ENCODE measurements around the gene FOXC2. TPM values are rescaled to one million over a fixed set of nuclear protein-coding genes. Genes with fewer than 3 reads are reported as not detected.
"Not testable (repeated sequence)": the region's sequence is repeated elsewhere in the genome, so short reads cannot be mapped to it uniquely, and the experiment has no call there.

Gene FOXC2
- total and polyA plus RNA-seq, 2 donors = 0.09 to 1.2 TPM

DNA sequence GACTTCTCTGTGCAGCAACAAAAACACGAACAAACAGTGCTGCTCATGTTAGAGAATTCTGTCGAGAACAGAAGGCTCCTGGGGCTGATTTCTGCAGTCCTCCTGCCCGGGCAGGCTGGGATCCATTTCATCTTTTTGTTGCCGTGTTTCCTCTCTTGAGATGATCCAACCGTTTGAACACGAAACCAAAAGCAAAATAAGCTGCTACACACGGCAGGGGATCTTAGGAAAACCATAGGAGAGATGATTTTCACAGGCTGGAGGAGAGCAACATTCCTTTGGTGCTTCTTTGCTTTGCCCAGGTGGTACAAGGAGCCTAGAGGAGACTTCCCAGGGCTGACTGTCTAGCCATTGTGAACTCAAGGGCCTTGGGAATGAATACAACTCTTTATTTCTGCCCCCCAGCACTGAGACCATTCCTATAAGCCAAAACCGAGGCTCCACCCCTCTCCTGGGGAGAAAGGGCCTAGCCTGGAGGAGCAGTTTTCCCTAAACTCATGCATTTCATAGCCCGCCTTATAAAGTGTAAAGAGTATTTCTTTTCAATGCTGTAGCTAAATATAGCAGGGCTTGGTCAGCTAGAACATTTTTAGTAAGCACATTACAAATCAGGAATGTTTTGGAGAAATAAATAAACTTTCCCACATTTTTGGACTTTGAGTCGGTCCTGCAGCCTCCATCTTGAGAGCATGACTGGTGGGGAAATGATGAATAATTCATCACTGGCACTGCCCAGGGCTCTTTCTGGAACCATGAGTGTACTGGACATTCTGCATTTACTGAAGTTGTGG, 19.4 kb downstream of the FOXC2 start:
- DNase-seq (ENCODE audit: low read depth in 6 of 9, low spot score in 9 of 9) = no peak
- WGBS = 89% methylated on average over 10 of the region's 10 CpGs
- Histone ChIP-seq H3K27ac (ENCODE audit: low read depth in 1 of 2, low read length in 1 of 2) (no peak overlapping the region), H3K9me3 (ENCODE audit: control insufficient read depth in 2 of 2, insufficient read depth in 1 of 2, low read length in 1 of 2) (no peaks in the 10 kb centered on the region), H3K36me3 (ENCODE audit: control insufficient read depth in 2 of 2, insufficient read depth in 2 of 2, low read length in 1 of 2) (no peaks in the 10 kb centered on the region), H3K27me3 (ENCODE audit: control insufficient read depth in 2 of 2, insufficient read depth in 1 of 2, low read length in 1 of 2) (peaks cover 9 to 11% of the 10 kb centered on the region in 2 donors), H3K4me1 (ENCODE audit: control insufficient read depth in 2 of 2, insufficient read depth in 2 of 2, low read length in 2 of 2) (no peaks in the 10 kb centered on the region), H3K4me3 (ENCODE audit: low read length in 2 of 2) (no peak overlapping the region)

DNA sequence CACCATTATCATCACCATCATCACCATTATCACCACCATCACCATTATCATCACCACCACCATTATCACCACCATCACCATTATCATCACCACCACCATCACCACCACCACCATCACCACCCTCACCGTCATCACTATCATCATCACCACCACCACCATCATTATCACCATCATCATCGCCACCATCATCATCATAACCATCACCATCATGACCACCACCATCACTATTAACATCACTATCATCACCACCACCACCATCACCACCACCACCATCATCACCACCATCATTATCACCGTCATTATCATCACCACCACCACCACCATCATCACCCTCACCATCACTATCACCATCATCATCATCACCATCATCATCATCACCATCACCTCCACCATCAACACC, 20.9 kb downstream of the FOXC2 start:
- Histone ChIP-seq H3K4me1 (ENCODE audit: control insufficient read depth in 2 of 2, insufficient read depth in 2 of 2, low read length in 2 of 2) (no peaks in the 10 kb centered on the region), H3K27ac (ENCODE audit: low read depth in 1 of 2, low read length in 1 of 2) (no peak overlapping the region), H3K27me3 (ENCODE audit: control insufficient read depth in 2 of 2, insufficient read depth in 1 of 2, low read length in 1 of 2) (peaks cover 0 to 8% of the 10 kb centered on the region in 2 donors), H3K36me3 (ENCODE audit: control insufficient read depth in 2 of 2, insufficient read depth in 2 of 2, low read length in 1 of 2) (no peaks in the 10 kb centered on the region), H3K9me3 (ENCODE audit: control insufficient read depth in 2 of 2, insufficient read depth in 1 of 2, low read length in 1 of 2) (no peaks in the 10 kb centered on the region), H3K4me3 (ENCODE audit: low read length in 2 of 2) (no peak overlapping the region)
- WGBS = 94% methylated on average over 3 of the region's 3 CpGs
- DNase-seq (ENCODE audit: low read depth in 6 of 9, low spot score in 9 of 9) = no peak

DNA sequence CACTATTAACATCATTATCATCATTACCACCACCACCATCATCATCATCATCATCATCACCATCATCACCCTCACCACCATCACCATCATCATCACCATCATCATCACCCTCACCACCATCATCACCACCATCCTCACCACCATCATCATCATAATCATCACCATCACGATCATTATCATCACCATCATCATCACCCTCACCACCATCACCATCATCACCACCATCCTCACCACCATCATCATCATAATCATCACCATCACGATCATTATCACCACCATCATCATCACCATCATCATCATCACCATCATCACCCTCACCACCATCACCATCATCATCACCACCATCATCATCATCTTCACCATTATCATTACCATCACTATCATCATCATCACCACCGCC, 21.3 kb downstream of the FOXC2 start:
- not testable (repeated sequence) for H3K36me3 ChIP-seq (ENCODE audit: control insufficient read depth in 2 of 2, insufficient read depth in 2 of 2, low read length in 1 of 2); DNase-seq (ENCODE audit: low read depth in 6 of 9, low spot score in 9 of 9); H3K4me3 ChIP-seq (ENCODE audit: low read length in 2 of 2); H3K4me1 ChIP-seq (ENCODE audit: control insufficient read depth in 2 of 2, insufficient read depth in 2 of 2, low read length in 2 of 2); H3K27me3 ChIP-seq (ENCODE audit: control insufficient read depth in 2 of 2, insufficient read depth in 1 of 2, low read length in 1 of 2); H3K27ac ChIP-seq (ENCODE audit: low read depth in 1 of 2, low read length in 1 of 2); H3K9me3 ChIP-seq (ENCODE audit: control insufficient read depth in 2 of 2, insufficient read depth in 1 of 2, low read length in 1 of 2)
- 95% methylated on average over 3 of the region's 3 CpGs for WGBS

DNA sequence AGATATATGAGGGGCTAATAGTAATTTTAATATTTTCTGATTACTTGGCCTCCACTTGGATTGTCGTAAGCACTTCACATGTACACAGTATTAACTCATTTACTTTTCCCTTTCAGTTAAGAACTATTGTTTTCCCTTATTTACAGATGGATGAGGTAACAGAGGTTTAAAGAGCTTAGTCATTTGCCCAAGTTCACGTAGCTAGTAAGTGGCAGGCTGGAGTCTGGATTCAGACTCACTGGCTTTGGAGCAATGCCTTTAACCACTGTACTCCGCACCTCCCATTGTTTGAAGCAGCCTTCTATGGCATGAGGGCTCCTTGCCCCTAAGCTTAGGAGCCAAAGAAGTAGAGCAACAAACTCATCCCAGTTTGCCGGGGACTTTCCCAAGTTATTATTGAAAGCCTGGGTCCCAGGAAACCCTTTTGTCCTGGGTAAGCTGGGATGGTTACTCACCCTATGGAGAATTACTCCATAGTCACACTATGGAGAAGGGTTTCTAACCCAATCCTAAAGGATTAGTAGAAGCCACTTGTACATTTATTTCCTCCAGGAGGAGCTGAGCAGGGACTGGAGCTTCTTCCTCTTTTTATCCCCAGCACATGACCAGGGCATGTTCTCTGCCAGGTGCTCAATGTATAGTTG, 24.0 kb downstream of the FOXC2 start:
- Histone ChIP-seq H3K27ac (ENCODE audit: low read depth in 1 of 2, low read length in 1 of 2) (no peak overlapping the region), H3K4me3 (ENCODE audit: low read length in 2 of 2) (no peak overlapping the region), H3K36me3 (ENCODE audit: control insufficient read depth in 2 of 2, insufficient read depth in 2 of 2, low read length in 1 of 2) (no peaks in the 10 kb centered on the region), H3K27me3 (ENCODE audit: control insufficient read depth in 2 of 2, insufficient read depth in 1 of 2, low read length in 1 of 2) (peaks cover 3 to 10% of the 10 kb centered on the region in 2 donors), H3K9me3 (ENCODE audit: control insufficient read depth in 2 of 2, insufficient read depth in 1 of 2, low read length in 1 of 2) (no peaks in the 10 kb centered on the region), H3K4me1 (ENCODE audit: control insufficient read depth in 2 of 2, insufficient read depth in 2 of 2, low read length in 2 of 2) (no peaks in the 10 kb centered on the region)
- no peak for DNase-seq (ENCODE audit: low read depth in 6 of 9, low spot score in 9 of 9)
- 93% methylated on average over 4 of the region's 4 CpGs for WGBS

DNA sequence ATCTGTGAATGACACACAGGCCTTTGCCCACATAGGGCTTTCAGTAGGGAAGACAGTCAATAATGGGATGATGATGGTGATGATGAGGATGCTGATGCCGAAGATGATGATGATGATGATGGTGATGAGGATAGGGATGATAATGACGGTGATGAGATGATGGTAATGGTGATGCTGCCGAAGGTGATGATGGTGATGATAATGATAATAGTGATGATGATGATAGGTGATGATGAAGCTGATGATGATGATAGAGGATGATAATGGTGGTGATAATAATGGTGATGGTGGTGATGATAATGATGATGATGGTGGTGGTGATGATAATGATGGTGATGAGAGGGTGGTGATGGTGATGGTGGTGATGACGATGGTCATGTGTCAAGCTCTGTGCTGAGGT, 24.6 kb downstream of the FOXC2 start:
- peaks cover 3 to 10% of the 10 kb centered on the region in 2 donors for H3K27me3 ChIP-seq (ENCODE audit: control insufficient read depth in 2 of 2, insufficient read depth in 1 of 2, low read length in 1 of 2)
- WGBS = 82% methylated on average over 4 of the region's 4 CpGs
- H3K9me3 ChIP-seq (ENCODE audit: control insufficient read depth in 2 of 2, insufficient read depth in 1 of 2, low read length in 1 of 2) = no peaks in the 10 kb centered on the region
- H3K27ac ChIP-seq (ENCODE audit: low read depth in 1 of 2, low read length in 1 of 2) = no peak overlapping the region
- DNase-seq (ENCODE audit: low read depth in 6 of 9, low spot score in 9 of 9) = no peak
- H3K36me3 ChIP-seq (ENCODE audit: control insufficient read depth in 2 of 2, insufficient read depth in 2 of 2, low read length in 1 of 2) = no peaks in the 10 kb centered on the region
- no peak overlapping the region for H3K4me3 ChIP-seq (ENCODE audit: low read length in 2 of 2)
- H3K4me1 ChIP-seq (ENCODE audit: control insufficient read depth in 2 of 2, insufficient read depth in 2 of 2, low read length in 2 of 2) = no peaks in the 10 kb centered on the region

DNA sequence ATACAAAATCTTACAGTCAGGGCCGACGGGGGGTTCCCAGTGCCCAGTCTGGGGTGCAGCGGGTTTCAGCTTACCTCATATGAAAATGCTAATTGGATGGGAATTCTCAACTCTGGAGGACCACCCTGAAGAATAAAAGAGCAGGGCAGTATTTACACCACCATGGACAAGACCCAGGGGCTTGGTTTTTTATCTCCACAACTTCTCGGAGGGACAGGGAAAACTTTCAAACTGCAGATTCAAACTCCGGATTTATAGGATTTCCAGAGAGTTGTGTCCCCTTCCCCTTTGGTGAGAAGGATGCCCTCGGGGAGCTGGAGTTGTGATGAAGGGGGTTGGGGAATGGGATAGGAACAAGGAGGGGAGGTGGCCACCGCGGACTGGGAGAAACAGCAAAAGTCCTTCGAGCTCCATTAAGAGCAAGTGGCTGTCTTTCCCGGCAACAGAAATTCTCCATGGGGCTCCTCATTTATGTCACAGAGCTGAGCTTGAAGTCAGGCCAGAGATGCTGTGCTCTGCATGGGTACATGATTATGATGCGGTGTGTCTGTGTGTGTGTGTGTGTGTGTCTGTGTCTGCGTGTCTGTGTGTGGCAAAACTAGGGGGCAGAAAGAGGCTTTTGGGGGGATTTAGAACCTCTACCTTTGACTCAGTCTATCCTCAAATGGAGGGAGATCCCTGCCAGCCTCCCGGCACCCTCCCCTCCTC, 27.4 kb downstream of the FOXC2 start:
- 71% methylated on average over 13 of the region's 13 CpGs for WGBS
- no peak overlapping the region for H3K4me3 ChIP-seq (ENCODE audit: low read length in 2 of 2)
- no peak for DNase-seq (ENCODE audit: low read depth in 6 of 9, low spot score in 9 of 9)
- no peaks in the 10 kb centered on the region for H3K9me3 ChIP-seq (ENCODE audit: control insufficient read depth in 2 of 2, insufficient read depth in 1 of 2, low read length in 1 of 2)
- H3K4me1 ChIP-seq (ENCODE audit: control insufficient read depth in 2 of 2, insufficient read depth in 2 of 2, low read length in 2 of 2) = no peaks in the 10 kb centered on the region
- no peaks in the 10 kb centered on the region for H3K36me3 ChIP-seq (ENCODE audit: control insufficient read depth in 2 of 2, insufficient read depth in 2 of 2, low read length in 1 of 2)
- H3K27ac ChIP-seq (ENCODE audit: low read depth in 1 of 2, low read length in 1 of 2) = no peak overlapping the region
- peaks cover 3 to 10% of the 10 kb centered on the region in 2 donors for H3K27me3 ChIP-seq (ENCODE audit: control insufficient read depth in 2 of 2, insufficient read depth in 1 of 2, low read length in 1 of 2)

DNA sequence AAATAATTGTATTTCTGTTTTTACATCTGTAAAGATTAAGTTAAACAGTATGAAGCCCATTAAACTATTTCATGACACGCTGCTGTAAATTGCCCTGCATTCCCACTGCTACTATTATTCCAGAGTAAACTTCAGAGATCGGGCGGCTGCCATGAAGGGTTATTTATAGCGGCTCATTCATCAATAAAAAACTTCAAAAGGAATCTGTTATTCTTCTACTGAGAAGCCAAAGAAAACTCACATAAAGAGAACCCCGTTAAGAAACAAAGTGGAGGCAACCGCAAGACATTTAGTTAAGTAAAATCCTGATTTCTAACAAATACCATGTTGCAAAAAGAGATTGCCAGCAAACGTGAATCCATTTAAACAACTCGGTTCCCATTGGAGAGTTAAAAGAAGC, 28.1 kb downstream of the FOXC2 start:
- 96% methylated on average over 8 of the region's 8 CpGs for WGBS
- DNase-seq (ENCODE audit: low read depth in 6 of 9, low spot score in 9 of 9) = no peak
- Histone ChIP-seq H3K9me3 (ENCODE audit: control insufficient read depth in 2 of 2, insufficient read depth in 1 of 2, low read length in 1 of 2) (no peaks in the 10 kb centered on the region), H3K36me3 (ENCODE audit: control insufficient read depth in 2 of 2, insufficient read depth in 2 of 2, low read length in 1 of 2) (no peaks in the 10 kb centered on the region), H3K4me3 (ENCODE audit: low read length in 2 of 2) (no peak overlapping the region), H3K27ac (ENCODE audit: low read depth in 1 of 2, low read length in 1 of 2) (no peak overlapping the region), H3K4me1 (ENCODE audit: control insufficient read depth in 2 of 2, insufficient read depth in 2 of 2, low read length in 2 of 2) (no peaks in the 10 kb centered on the region), H3K27me3 (ENCODE audit: control insufficient read depth in 2 of 2, insufficient read depth in 1 of 2, low read length in 1 of 2) (peaks cover 3 to 10% of the 10 kb centered on the region in 2 donors)

DNA sequence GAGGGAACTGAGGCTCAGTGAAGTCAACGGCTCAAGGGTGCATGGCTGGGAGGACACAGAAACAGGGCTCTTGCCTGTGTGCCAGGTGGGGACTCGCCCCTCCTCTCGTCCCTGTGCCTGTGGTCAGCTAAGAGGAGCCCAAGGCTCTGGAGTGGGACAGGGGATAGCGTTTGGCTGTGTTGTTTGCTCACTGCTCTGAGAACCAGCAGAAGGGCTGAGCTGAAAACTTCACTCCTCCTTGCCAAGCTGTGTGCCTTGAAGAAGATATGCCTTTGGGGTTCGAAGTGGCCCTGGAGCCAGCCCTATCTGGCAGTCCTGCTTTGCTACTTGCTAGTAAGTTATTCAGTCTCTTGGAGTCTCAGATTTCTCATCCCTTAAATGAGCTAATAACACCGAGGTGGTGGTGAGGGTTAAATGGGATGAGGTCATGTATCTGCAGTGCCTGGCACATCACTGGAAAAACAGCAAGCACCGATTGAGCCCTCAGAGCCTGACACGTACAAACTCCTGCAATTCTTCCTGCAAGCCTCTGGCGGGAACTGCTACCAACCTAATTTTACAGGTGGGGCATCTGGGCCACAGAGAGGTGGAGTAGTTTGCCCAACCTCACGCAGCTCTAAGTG, 29.5 kb downstream of the FOXC2 start:
- H3K9me3 ChIP-seq (ENCODE audit: control insufficient read depth in 2 of 2, insufficient read depth in 1 of 2, low read length in 1 of 2) = no peaks in the 10 kb centered on the region
- 94% methylated on average over 10 of the region's 10 CpGs for WGBS
- DNase-seq (ENCODE audit: low read depth in 6 of 9, low spot score in 9 of 9) = no peak
- no peaks in the 10 kb centered on the region for H3K36me3 ChIP-seq (ENCODE audit: control insufficient read depth in 2 of 2, insufficient read depth in 2 of 2, low read length in 1 of 2)
- no peaks in the 10 kb centered on the region for H3K4me1 ChIP-seq (ENCODE audit: control insufficient read depth in 2 of 2, insufficient read depth in 2 of 2, low read length in 2 of 2)
- H3K4me3 ChIP-seq (ENCODE audit: low read length in 2 of 2) = no peak overlapping the region
- peaks cover 3 to 10% of the 10 kb centered on the region in 2 donors for H3K27me3 ChIP-seq (ENCODE audit: control insufficient read depth in 2 of 2, insufficient read depth in 1 of 2, low read length in 1 of 2)
- no peak overlapping the region for H3K27ac ChIP-seq (ENCODE audit: low read depth in 1 of 2, low read length in 1 of 2)

Data from thymus (tissue), 11 donors.